ENCODE data around the gene PDCD11.

- TF ChIP-seq POLR2AphosphoS5 (IDR thresholded peaks at IDR 0.05; ENCODE audit: low read depth, low read length) (no peak), TAF1 (IDR thresholded peaks at IDR 0.05; ENCODE audit: low read depth, low read length) (no peak; the same call in 1 of the 2 replicates), POLR2A (IDR thresholded peaks at IDR 0.05; ENCODE audit: low read depth, low read length) (no peak), SPI1 (IDR thresholded peaks at IDR 0.05; ENCODE audit: low read depth, low read length) (no peak), POU2F2 (IDR thresholded peaks at IDR 0.05; ENCODE audit: low read depth, low read length) (no peak), PAX5 (IDR thresholded peaks at IDR 0.05; ENCODE audit: insufficient read depth, low read length, severe bottlenecking) (no peak)
These were observed 312 bp downstream of the PDCD11 start for GRCh38 chr10:103396789-103397087.

Data from GM12891 (cell line).